CD8-positive, alpha-beta memory T cell (primary cell): ENCODE data around the gene ZFHX2. TPM values are rescaled to one million over a fixed set of nuclear protein-coding genes. Genes with fewer than 3 reads are reported as not detected.

Experiments used
- CTCF ChIA-PET: fragments of 350-600 bp; sonication (Branson Sonifier 250); formaldehyde crosslinking; loops from one replicate; lab custom pipeline; 2021; ENCODE audit warnings: antibody characterized with exemption; lab: Charles Lee
- POLR2A ChIA-PET: fragments of 350-600 bp; sonication (Branson Sonifier 250); formaldehyde crosslinking; loops from one replicate; lab custom pipeline; 2021; ENCODE audit warnings: antibody characterized with exemption; lab: Charles Lee
- DNase-seq, 5 donors: peaks; one replicate each; pipeline versions ENCODE4 v3.0.0 to v3.0.0-alpha.2; 2020 to 2022; ENCODE audit warnings: mixed read lengths in 1 of 5
- H3K27ac ChIP-seq: one replicate; pipeline ENCODE4 v1.7.0; 2013; ENCODE audit warnings: low read depth, mild to moderate bottlenecking, low read length, moderate library complexity
- H3K27me3 ChIP-seq: 2 replicates; pipeline ENCODE4 v1.7.0; 2013; ENCODE audit warnings: low read length, mild to moderate bottlenecking; ENCODE audit not compliant: insufficient read depth, poor library complexity, severe bottlenecking
- H3K36me3 ChIP-seq: 2 replicates; pipeline ENCODE4 v1.7.0; 2013; ENCODE audit warnings: mild to moderate bottlenecking, low read length, moderate library complexity; ENCODE audit not compliant: insufficient read depth
- H3K4me1 ChIP-seq: 2 replicates; pipeline ENCODE4 v1.7.0; 2013; ENCODE audit warnings: mild to moderate bottlenecking, low read length, moderate library complexity; ENCODE audit not compliant: insufficient read depth
- H3K4me3 ChIP-seq: 2 replicates; pipeline ENCODE4 v1.7.0; 2013; ENCODE audit warnings: mild to moderate bottlenecking, low read length
- H3K9me3 ChIP-seq: 2 replicates; pipeline ENCODE4 v1.7.0; 2013; ENCODE audit warnings: mild to moderate bottlenecking, low read length
- H3K27ac Mint-ChIP-seq, 8 donors: one replicate each; pipeline ENCODE4 v1.8.0; 2020 to 2021; ENCODE audit warnings: mixed read lengths in 8 of 8, mild to moderate bottlenecking in 6 of 8, inconsistent platforms in 3 of 8, moderate library complexity in 3 of 8
- H3K27me3 Mint-ChIP-seq, 2 donors: one replicate each; pipeline ENCODE4 v1.8.0; 2020 to 2021; ENCODE audit warnings: mixed read lengths in 2 of 2, mild to moderate bottlenecking in 1 of 2, moderate library complexity in 1 of 2
- H3K36me3 Mint-ChIP-seq, 3 donors: one replicate each; pipeline ENCODE4 v1.8.0; 2020 to 2021; ENCODE audit warnings: mixed read lengths in 3 of 3, inconsistent platforms in 1 of 3, mild to moderate bottlenecking in 1 of 3
- H3K4me1 Mint-ChIP-seq, 3 donors: one replicate each; pipeline ENCODE4 v1.8.0; 2020 to 2021; ENCODE audit warnings: mixed read lengths in 3 of 3, inconsistent platforms in 1 of 3, mild to moderate bottlenecking in 1 of 3
- H3K4me3 Mint-ChIP-seq, 7 donors: one replicate each; pipeline ENCODE4 v1.8.0; 2020 to 2021; ENCODE audit warnings: mixed read lengths in 7 of 7, mild to moderate bottlenecking in 6 of 7, moderate library complexity in 4 of 7, inconsistent platforms in 2 of 7
- H3K9me3 Mint-ChIP-seq, 5 donors: one replicate each; pipeline ENCODE4 v1.8.0; 2020 to 2022; ENCODE audit warnings: mixed read lengths in 5 of 5, mild to moderate bottlenecking in 3 of 5, moderate library complexity in 2 of 5, inconsistent platforms in 1 of 5
- polyA plus RNA-seq: library from polyadenylated mRNA; unstranded; fragments of 300-500 nt; fragmentation: Illumina TruSeq; gene quantifications from one replicate; pipeline ENCODE4 v1.2.3, GENCODE V29; 2021
- total RNA-seq, 2 experiments: library from RNA; stranded (reverse); gene quantifications; one replicate each; pipeline ENCODE4 v1.2.3, GENCODE V29; 2021

Gene ZFHX2
- total and polyA plus RNA-seq, 3 experiments from 2014 or later, result 2.4 to 2.5 TPM; not detected in 1

DNA sequence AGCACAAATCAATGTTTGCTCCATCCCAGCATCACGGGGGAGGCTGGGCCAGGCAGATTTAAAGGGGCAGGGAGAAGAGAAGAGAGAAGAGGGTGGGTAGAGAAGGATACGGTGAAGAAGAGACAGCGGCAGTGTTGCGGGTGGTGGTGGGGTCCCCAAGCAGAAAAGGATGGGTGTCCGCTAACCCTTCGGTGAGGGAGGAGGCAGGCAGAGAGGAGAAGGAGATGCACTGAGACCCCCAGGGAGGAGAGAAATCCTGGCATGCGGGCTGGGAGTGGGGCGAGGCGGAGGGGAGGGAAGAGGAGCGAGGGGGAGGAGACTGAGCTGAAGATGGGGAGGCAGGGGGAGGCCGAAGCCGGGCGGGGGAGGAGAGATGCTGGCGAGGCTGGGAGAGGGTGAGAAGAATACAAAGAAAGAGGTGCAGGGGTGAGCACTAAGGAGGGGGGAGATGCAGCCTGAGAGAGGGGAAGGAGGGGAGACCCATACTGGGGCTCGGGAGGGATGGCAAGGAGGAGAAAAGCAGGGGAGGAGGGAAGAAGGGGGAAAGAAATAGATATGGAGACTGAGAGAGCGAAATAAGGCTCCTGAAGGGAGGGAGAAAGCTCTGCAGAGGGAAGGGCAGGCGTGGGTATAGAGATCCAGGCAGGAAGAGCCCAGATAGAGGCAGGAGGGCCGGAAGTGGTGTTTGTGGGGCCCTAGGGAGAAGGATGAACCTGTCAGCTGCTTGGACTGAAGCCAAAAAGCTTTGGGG, 27.2 kb upstream of the ZFHX2 start, which contains the start of gene JPH4:
JPH4 (minus strand) TSS at position 231 of the 751 bp plus-strand sequence. CDS start 1,337 bp downstream, outside the sequence.
- H3K4me1 ChIP-seq, result peaks cover 5% of the 10 kb centered on the region
- no peak within 1 kb of the TSS for H3K27ac ChIP-seq
- no peaks in the 10 kb centered on the region for H3K9me3 ChIP-seq
- H3K27me3 ChIP-seq, result peaks cover 18% of the 10 kb centered on the region
- H3K27ac Mint-ChIP-seq, result peak within 1 kb of the TSS in 1 of 8 donors; percentile 27
- DNase-seq, result no peak
- POLR2A ChIA-PET, result no interaction called here
- no peak within 1 kb of the TSS for H3K4me3 ChIP-seq
- H3K36me3 Mint-ChIP-seq, result no peaks in the 10 kb centered on the region
- peak within 1 kb of the TSS in 3 of 7 donors; percentile 13 to 48 (median 48) for H3K4me3 Mint-ChIP-seq
- CTCF ChIA-PET, result interaction anchor here (0.6 kb wide), 1 partner anchor 1114 kb away, joined by 3 read pairs; no protein-coding TSS in a partner anchor
- peaks cover 37 to 59% of the 10 kb centered on the region in 2 donors for H3K27me3 Mint-ChIP-seq
- H3K4me1 Mint-ChIP-seq, result peaks cover 8 to 25% (median 12%) of the 10 kb centered on the region in 3 donors
- H3K9me3 Mint-ChIP-seq, result peaks cover 0 to 3% (median 0%) of the 10 kb centered on the region in 5 donors
- no peaks in the 10 kb centered on the region for H3K36me3 ChIP-seq

DNA sequence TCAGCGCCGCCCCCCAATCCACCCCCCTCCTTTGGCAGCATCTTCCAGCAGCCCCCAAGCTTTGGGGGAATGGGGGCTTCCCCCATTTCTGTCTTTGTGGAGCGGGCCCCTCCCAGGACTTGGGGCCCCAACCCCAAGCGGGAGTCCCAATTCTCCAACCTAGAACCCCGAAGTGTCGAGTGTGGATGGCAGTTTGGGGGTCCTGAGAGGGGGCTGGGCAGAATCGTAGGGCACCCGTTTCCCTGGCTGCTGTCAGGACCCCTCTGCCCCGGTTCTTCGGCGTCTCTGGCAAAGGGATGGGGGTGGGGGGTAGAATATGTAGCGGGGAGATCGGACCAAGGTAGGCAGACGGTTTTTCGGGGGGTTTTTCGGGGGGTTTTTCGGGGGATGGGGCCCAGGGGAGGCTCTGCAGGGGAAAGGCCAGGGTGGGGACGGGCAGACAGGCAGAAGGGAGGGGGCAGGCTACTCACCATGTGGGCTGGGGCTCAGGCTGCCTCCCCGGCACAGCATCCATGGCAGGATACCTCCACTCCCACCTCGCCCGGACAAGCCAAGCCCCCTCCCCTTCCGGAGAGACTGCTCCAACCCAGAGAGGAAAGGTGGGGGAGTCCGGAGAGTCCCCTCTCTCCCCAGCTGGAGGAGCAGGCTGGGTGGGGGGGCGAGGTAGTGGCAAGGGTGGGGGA, 26.3 kb upstream of the ZFHX2 start:
- no peak overlapping the region for H3K27ac Mint-ChIP-seq
- POLR2A ChIA-PET, result no interaction called here
- Histone ChIP-seq H3K36me3 (no peaks in the 10 kb centered on the region), H3K9me3 (no peaks in the 10 kb centered on the region), H3K27ac (no peak overlapping the region), H3K4me3 (no peak overlapping the region), H3K27me3 (peaks cover 18% of the 10 kb centered on the region), H3K4me1 (peaks cover 5% of the 10 kb centered on the region)
- peaks cover 0 to 3% (median 0%) of the 10 kb centered on the region in 5 donors for H3K9me3 Mint-ChIP-seq
- CTCF ChIA-PET, result interaction anchor here (0.6 kb wide), 1 partner anchor 1115 kb away, joined by 3 read pairs; no protein-coding TSS in a partner anchor
- no peaks in the 10 kb centered on the region for H3K36me3 Mint-ChIP-seq
- peaks cover 8 to 25% (median 12%) of the 10 kb centered on the region in 3 donors for H3K4me1 Mint-ChIP-seq
- no peak for DNase-seq
- peaks cover 39 to 64% of the 10 kb centered on the region in 2 donors for H3K27me3 Mint-ChIP-seq
- peak overlapping the region in 2 of 7 donors; percentile 13 to 48 for H3K4me3 Mint-ChIP-seq

DNA sequence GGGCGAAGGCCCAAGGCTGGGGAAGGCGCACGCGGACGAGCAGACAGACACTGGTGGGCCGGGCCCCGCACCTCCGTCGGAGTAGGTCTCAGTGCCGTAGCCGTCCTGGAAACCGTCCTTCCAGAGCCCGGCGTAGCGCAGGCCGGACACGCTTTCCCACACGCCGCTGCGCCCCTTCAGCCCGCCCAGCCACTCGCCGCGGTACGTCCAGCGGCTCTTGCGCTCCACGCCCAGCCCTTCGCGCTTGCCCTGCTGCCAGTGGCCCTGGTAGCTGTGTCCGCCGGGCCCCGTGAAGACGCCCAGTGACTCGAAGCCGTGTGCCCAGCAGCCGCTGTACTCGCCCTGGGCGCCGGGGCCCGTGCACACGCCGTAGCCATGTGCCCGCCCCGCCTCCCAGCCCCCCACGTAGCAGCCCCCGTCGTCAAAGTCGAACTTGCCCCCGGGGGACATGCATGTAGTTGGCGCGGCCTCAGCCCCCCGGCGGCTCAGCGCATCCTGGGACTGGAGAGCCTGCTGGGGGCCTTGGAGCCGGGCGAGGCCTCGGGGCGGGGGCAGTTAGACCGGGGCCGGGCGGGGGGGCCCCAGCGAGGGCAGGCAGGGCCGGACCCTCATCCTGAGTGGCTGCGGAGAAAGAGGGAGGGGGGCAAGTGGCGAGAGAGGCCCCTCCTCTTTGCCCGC, 25.6 kb upstream of the ZFHX2 start:
- peaks cover 0 to 3% (median 0%) of the 10 kb centered on the region in 5 donors for H3K9me3 Mint-ChIP-seq
- no peaks in the 10 kb centered on the region for H3K36me3 ChIP-seq
- H3K4me1 ChIP-seq, result peaks cover 5% of the 10 kb centered on the region
- peaks cover 0 to 3% (median 0%) of the 10 kb centered on the region in 3 donors for H3K36me3 Mint-ChIP-seq
- H3K9me3 ChIP-seq, result no peaks in the 10 kb centered on the region
- peaks cover 8 to 25% (median 12%) of the 10 kb centered on the region in 3 donors for H3K4me1 Mint-ChIP-seq
- no peak overlapping the region for H3K4me3 ChIP-seq
- H3K27me3 Mint-ChIP-seq, result peaks cover 39 to 65% of the 10 kb centered on the region in 2 donors
- peaks cover 18% of the 10 kb centered on the region for H3K27me3 ChIP-seq
- H3K27ac Mint-ChIP-seq, result peak overlapping the region in 2 of 8 donors; percentile 67 to 94
- no peak for DNase-seq
- CTCF ChIA-PET, result no interaction called here
- peak overlapping the region in 6 of 7 donors; percentile 11 to 82 (median 57) for H3K4me3 Mint-ChIP-seq
- POLR2A ChIA-PET, result no interaction called here
- H3K27ac ChIP-seq, result no peak overlapping the region

DNA sequence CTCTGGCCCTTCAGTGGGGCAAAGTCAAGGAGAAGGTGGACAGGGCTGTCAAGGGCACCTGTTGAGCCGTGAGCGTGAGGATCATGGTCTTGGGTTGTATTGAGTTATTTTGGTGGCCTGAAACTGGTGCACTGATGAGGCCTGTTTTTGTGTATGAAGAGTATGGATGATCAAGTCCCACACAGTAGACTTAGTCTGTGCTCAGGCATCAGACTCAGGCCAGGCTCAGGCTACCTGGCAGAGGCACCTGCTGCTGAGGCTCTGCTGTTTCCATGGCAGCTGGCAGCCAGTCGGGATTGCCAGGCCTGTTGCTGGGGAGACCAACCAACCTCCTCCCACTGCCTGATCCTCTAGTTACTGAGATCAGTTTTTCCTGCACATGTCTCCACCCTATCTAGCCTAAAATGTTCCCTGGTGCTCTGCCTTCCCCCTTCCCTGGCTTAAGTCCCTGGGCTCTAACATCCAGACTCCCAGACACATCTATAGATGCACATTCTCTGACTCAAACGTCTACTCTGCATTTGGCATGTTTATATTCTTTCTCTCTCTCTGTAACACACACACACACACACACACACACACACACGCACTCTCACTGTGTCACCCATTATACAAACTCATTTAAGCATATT, 21.9 kb upstream of the ZFHX2 start:
- H3K4me1 ChIP-seq, result peaks cover 6% of the 10 kb centered on the region
- Mint-ChIP-seq H3K27ac (no peak overlapping the region), H3K27me3 (peaks cover 24 to 47% of the 10 kb centered on the region in 2 donors), H3K4me1 (peaks cover 15 to 24% (median 15%) of the 10 kb centered on the region in 3 donors), H3K4me3 (peak overlapping the region in 1 of 7 donors; percentile 38), H3K36me3 (peaks cover 0 to 3% (median 0%) of the 10 kb centered on the region in 3 donors), H3K9me3 (peaks cover 0 to 2% (median 0%) of the 10 kb centered on the region in 5 donors)
- peaks cover 17% of the 10 kb centered on the region for H3K27me3 ChIP-seq
- ChIA-PET POLR2A (no interaction called here), CTCF (no interaction called here)
- H3K27ac ChIP-seq, result no peak overlapping the region
- H3K9me3 ChIP-seq, result no peaks in the 10 kb centered on the region
- no peak for DNase-seq
- H3K4me3 ChIP-seq, result no peak overlapping the region
- H3K36me3 ChIP-seq, result no peaks in the 10 kb centered on the region

DNA sequence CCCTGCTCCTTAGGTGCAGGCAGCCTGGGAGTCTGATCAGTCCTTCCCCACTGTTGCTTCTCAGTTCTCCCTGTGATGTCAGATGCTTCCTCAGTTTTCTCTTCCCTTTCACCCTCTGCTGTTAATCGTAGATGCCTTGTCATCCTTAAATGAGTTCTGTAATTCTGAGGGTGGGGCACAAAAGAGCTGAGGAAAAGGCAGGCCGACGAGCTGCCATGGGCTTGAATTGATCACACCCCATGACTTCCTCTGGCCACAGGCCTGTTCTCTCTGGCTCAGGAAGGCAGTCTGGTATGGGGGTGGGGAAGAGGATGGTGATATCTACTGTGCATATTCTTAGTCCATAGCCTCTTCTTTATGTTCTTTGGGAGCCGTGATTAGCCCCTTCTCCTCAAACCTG, 21.3 kb upstream of the ZFHX2 start:
- Histone ChIP-seq H3K27ac (no peak overlapping the region), H3K9me3 (no peaks in the 10 kb centered on the region), H3K4me3 (no peak overlapping the region), H3K4me1 (peaks cover 12% of the 10 kb centered on the region), H3K27me3 (peaks cover 10% of the 10 kb centered on the region), H3K36me3 (no peaks in the 10 kb centered on the region)
- peak overlapping the region in 1 of 8 donors; percentile 57 for H3K27ac Mint-ChIP-seq
- H3K4me1 Mint-ChIP-seq, result peaks cover 19 to 27% (median 22%) of the 10 kb centered on the region in 3 donors
- H3K27me3 Mint-ChIP-seq, result peaks cover 21 to 44% of the 10 kb centered on the region in 2 donors
- CTCF ChIA-PET, result interaction anchor here (1.4 kb wide), 1 partner anchor 16 kb away, joined by 3 read pairs; no protein-coding TSS in a partner anchor
- H3K36me3 Mint-ChIP-seq, result peaks cover 0 to 3% (median 0%) of the 10 kb centered on the region in 3 donors
- H3K9me3 Mint-ChIP-seq, result no peaks in the 10 kb centered on the region
- H3K4me3 Mint-ChIP-seq, result peak overlapping the region in 1 of 7 donors; percentile 22
- no peak for DNase-seq
- POLR2A ChIA-PET, result no interaction called here

DNA sequence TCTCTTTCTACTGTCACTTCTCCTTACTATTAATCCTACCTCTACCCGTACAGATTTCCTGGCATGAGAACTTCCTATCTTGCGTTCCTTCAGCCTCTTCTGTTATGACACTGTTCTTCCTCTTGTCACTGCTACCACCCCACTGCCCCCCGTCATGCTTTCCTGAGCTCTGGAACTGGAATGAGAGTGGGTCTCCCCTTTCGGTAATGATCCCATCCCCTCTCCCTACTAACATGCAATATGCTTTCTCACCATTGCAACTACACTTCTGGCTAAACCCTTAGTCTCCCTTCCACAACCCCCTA, 20.9 kb upstream of the ZFHX2 start:
- CTCF ChIA-PET, result interaction anchor here (1.4 kb wide), 1 partner anchor 16 kb away, joined by 3 read pairs; no protein-coding TSS in a partner anchor
- Histone ChIP-seq H3K27me3 (peaks cover 8% of the 10 kb centered on the region), H3K36me3 (no peaks in the 10 kb centered on the region), H3K9me3 (no peaks in the 10 kb centered on the region), H3K4me1 (peaks cover 12% of the 10 kb centered on the region), H3K27ac (no peak overlapping the region), H3K4me3 (no peak overlapping the region)
- POLR2A ChIA-PET, result no interaction called here
- Mint-ChIP-seq H3K27me3 (peaks cover 22 to 44% of the 10 kb centered on the region in 2 donors), H3K4me3 (peak overlapping the region in 1 of 7 donors; percentile 33), H3K36me3 (peaks cover under 1 to 3% (median 1%) of the 10 kb centered on the region in 3 donors), H3K9me3 (no peaks in the 10 kb centered on the region), H3K4me1 (peaks cover 22 to 31% (median 26%) of the 10 kb centered on the region in 3 donors), H3K27ac (peak overlapping the region in 3 of 8 donors; percentile 4 to 82 (median 57))
- DNase-seq, result no peak
